SU-DHL-6 (cell line): Measurements from ENCODE around the gene KCNIP2.

ENCODE experiments used
- H2AFZ ChIP-seq: fragments of 200-600 bp; sonication (generic); 2 replicates; pipeline ENCODE4 v1.6.1; 2014; ENCODE audit warnings: low read depth, mild to moderate bottlenecking, moderate library complexity, mixed read lengths, antibody characterized with exemption, low read length; ENCODE audit not compliant: severe bottlenecking
- H3F3A ChIP-seq: fragments of 200-600 bp; shearing (Covaris generic); 2 replicates; pipeline ENCODE4 v1.6.0; 2016; ENCODE audit warnings: antibody characterized with exemption, mild to moderate bottlenecking; ENCODE audit not compliant: insufficient read depth
- H3K27ac ChIP-seq: fragments of 200-600 bp; sonication (generic); 2 replicates; pipeline ENCODE4 v1.5.1; 2016; ENCODE audit warnings: low read depth, mild to moderate bottlenecking, low read length, moderate library complexity, mixed read lengths
- H3K27me3 ChIP-seq: fragments of 200-600 bp; sonication (generic), shearing (Covaris generic); 2 replicates; pipeline ENCODE4 v1.6.0; 2014; ENCODE audit warnings: mild to moderate bottlenecking, low read length
- H3K36me3 ChIP-seq: fragments of 200-600 bp; sonication (generic); 2 replicates; pipeline ENCODE4 v1.6.1; 2014; ENCODE audit warnings: mild to moderate bottlenecking, low read length, mixed read lengths
- H3K4me2 ChIP-seq: fragments of 300-600, 200-600 bp; shearing (Covaris generic), sonication (generic); 2 replicates; pipeline ENCODE4 v1.6.0; 2014; ENCODE audit warnings: low read length, low read depth, mild to moderate bottlenecking; ENCODE audit not compliant: poor library complexity, severe bottlenecking
- H3K4me3 ChIP-seq: fragments of 200-600 bp; sonication (generic); 2 replicates; pipeline ENCODE4 v1.5.1; 2014; ENCODE audit warnings: antibody characterized with exemption, low read length, mild to moderate bottlenecking, mixed read lengths; ENCODE audit not compliant: insufficient read depth, poor library complexity, severe bottlenecking
- H3K79me2 ChIP-seq: fragments of 200-600 bp; sonication (generic); 2 replicates; pipeline ENCODE4 v1.6.1; 2014; ENCODE audit warnings: mild to moderate bottlenecking, low read length, moderate library complexity; ENCODE audit not compliant: insufficient read depth
- H3K9ac ChIP-seq: fragments of 200-600 bp; sonication (generic); 2 replicates; pipeline ENCODE4 v1.7.0; 2014; ENCODE audit warnings: mild to moderate bottlenecking, low read length
- H3K9me2 ChIP-seq: fragments of 200-600 bp; sonication (generic); replicated peaks from 2 replicates; pipeline ENCODE4 v1.6.1; 2014; ENCODE audit warnings: low read length; ENCODE audit not compliant: insufficient read depth
- H3K9me3 ChIP-seq: fragments of 200-600 bp; sonication (generic); 2 replicates; pipeline ENCODE4 v1.6.1; 2014; ENCODE audit warnings: low read length, mixed read lengths; ENCODE audit not compliant: insufficient read depth
- H4K20me1 ChIP-seq: fragments of 200-600 bp; sonication (generic); 2 replicates; pipeline ENCODE4 v1.6.1; 2014; ENCODE audit warnings: low read depth, mild to moderate bottlenecking, antibody characterized with exemption, low read length, moderate library complexity, mixed read lengths
- CTCF ChIP-seq: fragments of 200-600 bp; sonication (generic); IDR thresholded peaks from one replicate; pipeline ENCODE4 v1.5.1; 2017; ENCODE audit warnings: antibody characterized with exemption, mild to moderate bottlenecking, low read length, moderate library complexity; ENCODE audit not compliant: insufficient read depth, poor library complexity, severe bottlenecking
- EZH2phosphoT487 ChIP-seq: fragments of 200-600 bp; sonication (generic), shearing (Covaris generic); conservative IDR thresholded peaks from 2 replicates; pipeline ENCODE4 v1.6.1; 2018; ENCODE audit warnings: mild to moderate bottlenecking, antibody characterized with exemption, low read length, moderate library complexity, mixed read lengths

The KCNIP2 gene

GRCh38 chr10:101874252-101874651 lies 30.7 kb upstream of the KCNIP2 start:
- Histone ChIP-seq H3K36me3 (no peaks in the 10 kb centered on the region), H3K79me2 (no peaks in the 10 kb centered on the region), H3K27ac (no peak overlapping the region), H3K27me3 (no peaks in the 10 kb centered on the region), H3K9ac (no peak overlapping the region), H4K20me1 (no peaks in the 10 kb centered on the region), H3K4me3 (no peak overlapping the region), H3K9me3 (no peaks in the 10 kb centered on the region), H3F3A (no peaks in the 10 kb centered on the region), H3K9me2 (no peaks in the 10 kb centered on the region), H2AFZ (no peak overlapping the region), H3K4me2 (no peak overlapping the region)
- no peak for TF ChIP-seq EZH2phosphoT487
- no peak for TF ChIP-seq CTCF

GRCh38 chr10:101867931-101868330 lies 24.3 kb upstream of the KCNIP2 start:
- Histone ChIP-seq H3K4me3 (no peak overlapping the region), H3F3A (0 out of 2 replicates have a peak, but pooled peaks cover 5% of the 10 kb centered on the region), H3K36me3 (no peaks in the 10 kb centered on the region), H3K9me3 (no peaks in the 10 kb centered on the region), H3K9ac (no peak overlapping the region), H4K20me1 (no peaks in the 10 kb centered on the region), H3K27ac (no peak overlapping the region), H3K27me3 (no peaks in the 10 kb centered on the region), H3K9me2 (no peaks in the 10 kb centered on the region), H3K79me2 (no peaks in the 10 kb centered on the region), H3K4me2 (no peak overlapping the region), H2AFZ (no peak overlapping the region)
- TF ChIP-seq CTCF (no peak), EZH2phosphoT487 (no peak)

- TF ChIP-seq CTCF = no peak
- no peak for TF ChIP-seq EZH2phosphoT487
- Histone ChIP-seq H3K9ac (no peak overlapping the region), H3K79me2 (no peaks in the 10 kb centered on the region), H2AFZ (no peak overlapping the region), H4K20me1 (no peaks in the 10 kb centered on the region), H3K36me3 (peaks cover 6% of the 10 kb centered on the region; the same call in 1 of the 2 replicates), H3F3A (no peaks in the 10 kb centered on the region), H3K27ac (no peak overlapping the region), H3K4me3 (no peak overlapping the region), H3K9me3 (no peaks in the 10 kb centered on the region), H3K27me3 (no peaks in the 10 kb centered on the region), H3K9me2 (no peaks in the 10 kb centered on the region), H3K4me2 (no peak overlapping the region)
Observed at GRCh38 chr10:101859530-101859929, 15.9 kb upstream of the KCNIP2 start.
